HG03354 (cell line): ENCODE results near the gene KIAA1671.
A peak's percentile ranks its signal among the peaks of the same experiment; 100 is the strongest.
"Not testable (repeated sequence)": the region's sequence is repeated elsewhere in the genome, so short reads cannot be mapped to it uniquely, and the experiment has no call there.

Source experiments
- ATAC-seq: cut with Tn5 transposase; IDR thresholded peaks from one replicate; pipeline ENCODE4 v1.9.1; 2021; ENCODE audit warnings: mild to moderate bottlenecking; ENCODE audit not compliant: unreplicated experiment, poor library complexity, severe bottlenecking

Gene KIAA1671

GRCh38 chr22:24951942-24952836 is at the start of gene KIAA1671:
KIAA1671 (plus strand) TSS chr22:24952716; CDS start chr22:25028000, 75,284 bp downstream.
- peak; percentile 80 for ATAC-seq

- ATAC-seq = no peak
Measured at GRCh38 chr22:24905909-24906308, 46.6 kb upstream of the KIAA1671 start.

- not testable (repeated sequence) for ATAC-seq
Measured at GRCh38 chr22:24907101-24907500, 45.4 kb upstream of the KIAA1671 start.

GRCh38 chr22:24920029-24920428 is 32.5 kb upstream of the KIAA1671 start:
- no peak for ATAC-seq

- ATAC-seq = no peak
Measured at GRCh38 chr22:24925586-24926427, 26.7 kb upstream of the KIAA1671 start.

- ATAC-seq = no peak
Measured at GRCh38 chr22:24926428-24926725, 26.1 kb upstream of the KIAA1671 start.

- ATAC-seq = no peak
Measured at GRCh38 chr22:24926849-24927579, 25.5 kb upstream of the KIAA1671 start.

GRCh38 chr22:24928322-24928721 is 24.2 kb upstream of the KIAA1671 start:
- no peak for ATAC-seq

GRCh38 chr22:24930678-24931077 is 21.8 kb upstream of the KIAA1671 start:
- no peak for ATAC-seq

GRCh38 chr22:24935771-24936483 is 16.6 kb upstream of the KIAA1671 start:
- ATAC-seq = no peak

- no peak for ATAC-seq
Measured at GRCh38 chr22:24937114-24937513, 15.4 kb upstream of the KIAA1671 start.

GRCh38 chr22:24938741-24939341 is 13.7 kb upstream of the KIAA1671 start:
- no peak for ATAC-seq

- ATAC-seq = no peak
Measured at GRCh38 chr22:24942301-24942700, 10.2 kb upstream of the KIAA1671 start.

- no peak for ATAC-seq
Measured at GRCh38 chr22:24944217-24944937, 8.1 kb upstream of the KIAA1671 start.

GRCh38 chr22:24945430-24945829 is 7.1 kb upstream of the KIAA1671 start:
- ATAC-seq = no peak

GRCh38 chr22:24947383-24947782 is 5.1 kb upstream of the KIAA1671 start:
- ATAC-seq = no peak

GRCh38 chr22:24947881-24948280 is 4.6 kb upstream of the KIAA1671 start:
- no peak for ATAC-seq

- no peak for ATAC-seq
Measured at GRCh38 chr22:24948356-24949202, 3.9 kb upstream of the KIAA1671 start.
